OCI-LY3 (cell line): Measurements from ENCODE around the gene FIS1.

Source experiments
- EZH2phosphoT487 ChIP-seq: fragments of 200-600 bp; shearing (Covaris generic); IDR thresholded peaks from 2 replicates; pipeline ENCODE4 v1.6.1; 2018; ENCODE audit warnings: antibody characterized with exemption, mixed run types, low read depth
- TF ChIP-seq, protein P1 (sequence below): fragments of 200-600, 300-600 bp; sonication (generic); IDR thresholded peaks from 2 replicates; pipeline ENCODE4 v1.5.1; 2014; ENCODE audit warnings: antibody characterized with exemption, low read length, low read depth

DNA sequence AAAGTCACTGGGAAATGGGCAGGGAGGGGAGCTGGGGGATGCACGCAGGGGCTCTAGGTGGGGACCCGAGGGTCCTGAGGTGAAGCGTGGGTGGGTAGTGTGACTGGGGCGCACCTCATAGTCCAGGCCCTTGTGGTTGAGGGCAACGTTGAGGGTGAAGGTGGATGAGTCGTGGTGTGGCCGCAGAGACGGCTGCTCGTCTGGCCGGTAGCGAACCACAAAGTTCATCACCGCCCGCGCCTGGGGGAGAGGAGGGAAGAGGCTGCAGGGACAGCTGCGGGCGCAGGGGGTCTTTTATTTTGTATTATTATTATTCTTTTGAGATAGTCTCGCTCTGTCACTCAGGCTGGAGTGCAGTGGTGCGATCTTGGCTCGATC is 38.2 kb downstream of the FIS1 start:
- TF ChIP-seq, protein P1, sequence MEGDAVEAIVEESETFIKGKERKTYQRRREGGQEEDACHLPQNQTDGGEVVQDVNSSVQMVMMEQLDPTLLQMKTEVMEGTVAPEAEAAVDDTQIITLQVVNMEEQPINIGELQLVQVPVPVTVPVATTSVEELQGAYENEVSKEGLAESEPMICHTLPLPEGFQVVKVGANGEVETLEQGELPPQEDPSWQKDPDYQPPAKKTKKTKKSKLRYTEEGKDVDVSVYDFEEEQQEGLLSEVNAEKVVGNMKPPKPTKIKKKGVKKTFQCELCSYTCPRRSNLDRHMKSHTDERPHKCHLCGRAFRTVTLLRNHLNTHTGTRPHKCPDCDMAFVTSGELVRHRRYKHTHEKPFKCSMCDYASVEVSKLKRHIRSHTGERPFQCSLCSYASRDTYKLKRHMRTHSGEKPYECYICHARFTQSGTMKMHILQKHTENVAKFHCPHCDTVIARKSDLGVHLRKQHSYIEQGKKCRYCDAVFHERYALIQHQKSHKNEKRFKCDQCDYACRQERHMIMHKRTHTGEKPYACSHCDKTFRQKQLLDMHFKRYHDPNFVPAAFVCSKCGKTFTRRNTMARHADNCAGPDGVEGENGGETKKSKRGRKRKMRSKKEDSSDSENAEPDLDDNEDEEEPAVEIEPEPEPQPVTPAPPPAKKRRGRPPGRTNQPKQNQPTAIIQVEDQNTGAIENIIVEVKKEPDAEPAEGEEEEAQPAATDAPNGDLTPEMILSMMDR = no peak
- TF ChIP-seq EZH2phosphoT487 = no peak
